Upper lobe of left lung (tissue), 4 donors: Measurements from ENCODE around the gene GPR45.

ENCODE experiments used
- CTCF ChIP-seq, 6 experiments: fragments of 450-650 bp in 4 of 6; fragments of 200-600 bp in 2 of 6; sonication (generic) in 2 of 6; IDR thresholded peaks; one replicate each; pipeline ENCODE4 v1.5.1; 2016 to 2019; ENCODE audit warnings: antibody characterized with exemption in 6 of 6
- POLR2AphosphoS5 ChIP-seq, 2 donors: sonication (generic); formaldehyde crosslinking; IDR thresholded peaks; one replicate each; pipeline ENCODE4 v1.5.1; 2017; ENCODE audit warnings: antibody characterized with exemption in 2 of 2

GRCh38 chr2:105272176-105272575 is 30.6 kb downstream of the GPR45 start:
- TF ChIP-seq CTCF (IDR thresholded peaks at IDR 0.05) = no peak
- TF ChIP-seq POLR2AphosphoS5 (IDR thresholded peaks at IDR 0.05) = no peak
